SJSA1 (cell line): ENCODE data around the gene BSN. TPM values are rescaled to one million over a fixed set of nuclear protein-coding genes. Genes with fewer than 3 reads are reported as not detected.
A peak's percentile ranks its signal among the peaks of the same experiment; 100 is the strongest.
"Not testable (repeated sequence)": the region's sequence is repeated elsewhere in the genome, so short reads cannot be mapped to it uniquely, and the experiment has no call there.

Source experiments
- DNase-seq, 2 experiments: peaks; one replicate each; pipeline ENCODE4 v3.0.0-alpha.2; 2015 to 2020; ENCODE audit warnings: low spot score in 2 of 2, low read depth in 1 of 2
- H3K27ac ChIP-seq: fragments of 250-450 bp; sonication (Bioruptor Pico); 2 replicates; pipeline ENCODE4 v1.5.1; 2020; ENCODE audit warnings: mild to moderate bottlenecking, moderate library complexity
- H3K27me3 ChIP-seq: fragments of 250-450 bp; sonication (Bioruptor Pico); replicated peaks from 2 replicates; pipeline ENCODE4 v1.5.1; 2020; ENCODE audit warnings: mild to moderate bottlenecking, moderate library complexity
- H3K36me3 ChIP-seq: fragments of 250-450 bp; sonication (Bioruptor Pico); 2 replicates; pipeline ENCODE4 v1.5.1; 2020; ENCODE audit warnings: mild to moderate bottlenecking
- H3K4me1 ChIP-seq: fragments of 250-450 bp; sonication (Bioruptor Pico); replicated peaks from 2 replicates; pipeline ENCODE4 v1.6.1; 2021; ENCODE audit warnings: mild to moderate bottlenecking
- H3K4me3 ChIP-seq: fragments of 250-450 bp; sonication (Bioruptor Pico); 2 replicates; pipeline ENCODE4 v1.5.1; 2020; ENCODE audit warnings: mild to moderate bottlenecking
- H3K9me3 ChIP-seq: fragments of 250-450 bp; sonication (Bioruptor Pico); replicated peaks from 2 replicates; pipeline ENCODE4 v1.5.1; 2020; ENCODE audit warnings: mild to moderate bottlenecking
- total RNA-seq: library from RNA; depleted of rRNA; stranded (reverse); fragments of >200 nt; shearing (Covaris generic); gene quantifications from 2 replicates; pipeline ENCODE4 v1.2.3, GENCODE V29; 2014

BSN gene
- total RNA-seq, 1 experiment from 2014 or later = 0.05 TPM

DNA sequence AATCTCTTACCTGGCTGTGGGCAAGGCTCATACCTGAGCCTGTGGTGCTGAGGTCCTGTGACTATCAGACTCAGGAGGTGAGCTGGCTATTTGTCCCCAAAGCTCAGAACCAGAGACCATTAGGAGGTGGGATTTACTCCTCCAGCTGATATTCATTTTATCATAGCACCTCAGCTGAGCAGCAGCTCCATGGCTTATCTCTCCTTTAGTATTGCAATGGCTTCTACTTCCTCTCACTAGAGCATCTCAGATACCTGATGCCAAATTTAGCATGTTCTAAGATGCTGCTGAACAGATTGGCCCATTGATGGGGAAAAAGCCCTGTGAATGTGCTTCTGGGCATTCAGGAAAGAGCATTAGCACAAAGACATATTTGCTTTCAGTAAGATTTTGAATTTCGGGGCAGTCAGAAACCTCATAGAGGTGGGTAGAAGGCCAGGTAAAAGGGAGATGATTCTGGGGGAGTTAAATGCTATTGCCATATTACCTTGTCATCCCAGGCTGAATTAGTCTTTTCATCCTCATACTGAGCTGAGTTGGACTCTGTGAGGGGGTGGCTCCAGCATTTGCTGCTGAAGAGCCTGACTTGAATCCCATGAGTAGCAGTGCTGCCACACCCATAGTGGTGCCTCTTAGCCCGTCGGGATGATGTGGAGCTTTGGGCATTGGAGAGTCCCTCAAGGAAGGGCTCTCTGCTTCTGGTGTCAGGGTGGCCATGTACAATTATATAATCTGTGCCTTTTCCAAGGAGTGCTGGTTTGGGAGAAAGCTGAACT lies 2.4 kb downstream of the BSN start:
- Histone ChIP-seq H3K4me3 (no peak overlapping the region), H3K27ac (no peak overlapping the region), H3K36me3 (no peaks in the 10 kb centered on the region), H3K9me3 (peaks cover 5% of the 10 kb centered on the region), H3K4me1 (peaks cover 19% of the 10 kb centered on the region), H3K27me3 (peaks cover 14% of the 10 kb centered on the region)
- DNase-seq = no peak

DNA sequence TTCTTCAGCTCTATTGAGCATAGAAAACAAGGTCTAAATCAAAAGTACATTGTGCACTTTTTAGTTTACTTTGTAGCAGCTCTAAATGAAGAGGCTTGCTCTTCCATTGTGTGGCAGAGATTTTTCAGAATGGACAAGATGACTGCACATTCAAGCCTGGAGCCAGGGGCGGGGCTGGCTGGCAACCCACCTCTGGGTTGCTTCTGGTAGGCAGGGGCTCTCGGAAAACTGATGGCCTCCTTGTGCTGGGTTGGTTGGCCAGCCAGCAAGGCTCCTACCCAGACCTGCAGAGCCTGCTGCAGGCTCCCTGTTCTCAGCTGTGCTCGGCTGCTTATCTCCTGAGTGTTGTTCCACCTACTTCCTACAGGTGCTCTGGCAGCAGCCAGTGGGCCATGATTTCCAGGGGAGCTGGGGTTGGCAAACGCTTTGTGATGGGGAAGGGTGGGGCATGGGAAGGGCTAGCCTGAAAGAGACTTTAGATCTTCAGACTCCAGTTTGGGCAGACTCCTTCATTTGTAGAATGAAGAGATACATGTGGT lies 8.8 kb downstream of the BSN start:
- no peak for DNase-seq
- no peak overlapping the region for H3K27ac ChIP-seq
- no peak overlapping the region for H3K4me3 ChIP-seq
- H3K36me3 ChIP-seq = no peaks in the 10 kb centered on the region
- no peaks in the 10 kb centered on the region for H3K27me3 ChIP-seq
- no peaks in the 10 kb centered on the region for H3K9me3 ChIP-seq
- no peaks in the 10 kb centered on the region for H3K4me1 ChIP-seq

DNA sequence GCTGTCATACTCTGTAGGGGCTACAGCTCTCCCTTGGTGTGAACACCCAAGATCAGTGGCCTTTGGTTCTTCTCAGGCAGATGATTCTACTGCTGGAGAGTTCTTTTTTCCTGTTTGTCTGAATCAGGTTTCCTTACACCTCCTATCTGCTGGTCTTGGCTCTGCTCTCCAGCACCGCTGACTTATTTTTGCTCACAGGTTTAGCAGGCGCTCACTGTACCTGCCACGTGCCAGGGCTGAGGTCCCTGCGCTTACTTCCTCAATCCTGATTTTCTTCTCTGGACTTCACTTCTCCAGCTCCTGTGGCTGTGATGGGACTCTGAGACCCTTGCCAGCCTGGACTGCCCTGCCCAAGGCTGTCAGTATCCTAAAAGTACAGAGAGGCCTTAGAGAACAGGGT lies 9.5 kb downstream of the BSN start:
- Histone ChIP-seq H3K4me1 (no peaks in the 10 kb centered on the region), H3K27me3 (no peaks in the 10 kb centered on the region), H3K36me3 (no peaks in the 10 kb centered on the region), H3K9me3 (no peaks in the 10 kb centered on the region), H3K27ac (no peak overlapping the region), H3K4me3 (no peak overlapping the region)
- DNase-seq = no peak

DNA sequence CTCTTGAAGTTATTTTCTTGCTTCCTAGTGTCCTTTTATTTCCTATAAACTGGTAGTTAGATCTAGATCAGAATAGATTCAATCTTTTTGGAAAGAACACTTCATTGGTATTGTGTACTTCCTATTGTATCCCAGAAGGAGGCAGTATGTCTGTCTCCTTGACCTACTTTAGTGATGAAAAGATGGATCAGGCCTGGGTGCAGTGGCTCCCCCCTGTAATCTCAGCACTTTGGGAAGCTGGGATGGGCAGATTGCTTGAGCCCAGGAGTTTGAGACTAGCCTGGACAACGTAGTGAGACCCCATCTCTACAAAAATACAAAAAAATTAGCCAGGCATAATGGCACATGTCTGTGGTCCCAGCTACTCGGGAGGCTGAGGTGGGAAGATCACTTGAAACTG lies 12.0 kb downstream of the BSN start:
- Histone ChIP-seq H3K4me1 (no peaks in the 10 kb centered on the region), H3K9me3 (no peaks in the 10 kb centered on the region), H3K4me3 (no peak overlapping the region), H3K27me3 (no peaks in the 10 kb centered on the region), H3K27ac (no peak overlapping the region), H3K36me3 (no peaks in the 10 kb centered on the region)
- no peak for DNase-seq

DNA sequence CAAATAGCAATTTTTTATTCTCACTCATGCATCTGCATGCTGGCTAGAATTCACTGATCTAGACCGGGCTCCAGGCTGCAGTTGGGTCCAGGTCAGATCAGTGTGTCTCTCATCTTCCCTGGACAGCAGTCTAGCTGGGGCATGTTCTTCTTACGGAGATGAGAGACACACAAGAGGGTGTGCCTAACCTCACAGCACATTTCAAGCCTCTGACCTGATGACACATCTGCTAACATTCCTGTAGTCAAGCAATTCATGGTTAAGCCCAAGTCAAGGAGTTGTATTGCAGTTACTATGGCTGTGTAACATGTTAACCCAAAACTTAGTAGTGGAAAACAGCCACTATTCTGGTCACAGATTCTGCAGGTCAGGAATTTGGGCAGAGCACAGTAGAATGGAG lies 13.1 kb downstream of the BSN start:
- Histone ChIP-seq H3K27me3 (no peaks in the 10 kb centered on the region), H3K4me3 (no peak overlapping the region), H3K4me1 (no peaks in the 10 kb centered on the region), H3K36me3 (no peaks in the 10 kb centered on the region), H3K9me3 (no peaks in the 10 kb centered on the region), H3K27ac (no peak overlapping the region)
- no peak for DNase-seq

DNA sequence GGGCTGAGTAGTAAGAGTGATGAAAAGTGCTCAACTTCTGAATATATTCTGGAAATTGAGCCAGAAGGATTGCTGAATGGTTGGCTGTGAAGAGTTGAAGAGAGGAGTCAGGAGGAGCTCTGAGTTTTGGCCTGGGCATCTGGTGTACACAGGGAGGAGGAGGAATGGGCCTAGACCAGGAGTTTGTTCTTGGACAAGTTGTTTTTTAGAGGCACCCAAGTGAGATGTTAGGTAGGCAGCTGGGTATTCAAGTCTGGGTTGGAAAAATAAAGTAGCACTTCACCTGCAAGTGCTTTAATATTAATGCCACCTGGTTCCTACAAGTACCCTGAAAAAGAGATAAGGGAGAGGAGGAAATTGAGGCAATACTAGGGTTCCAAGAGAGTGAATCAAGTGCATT lies 14.7 kb downstream of the BSN start:
- Histone ChIP-seq H3K36me3 (no peaks in the 10 kb centered on the region), H3K9me3 (no peaks in the 10 kb centered on the region), H3K4me1 (no peaks in the 10 kb centered on the region), H3K27me3 (no peaks in the 10 kb centered on the region), H3K4me3 (no peak overlapping the region), H3K27ac (no peak overlapping the region)
- DNase-seq = no peak

DNA sequence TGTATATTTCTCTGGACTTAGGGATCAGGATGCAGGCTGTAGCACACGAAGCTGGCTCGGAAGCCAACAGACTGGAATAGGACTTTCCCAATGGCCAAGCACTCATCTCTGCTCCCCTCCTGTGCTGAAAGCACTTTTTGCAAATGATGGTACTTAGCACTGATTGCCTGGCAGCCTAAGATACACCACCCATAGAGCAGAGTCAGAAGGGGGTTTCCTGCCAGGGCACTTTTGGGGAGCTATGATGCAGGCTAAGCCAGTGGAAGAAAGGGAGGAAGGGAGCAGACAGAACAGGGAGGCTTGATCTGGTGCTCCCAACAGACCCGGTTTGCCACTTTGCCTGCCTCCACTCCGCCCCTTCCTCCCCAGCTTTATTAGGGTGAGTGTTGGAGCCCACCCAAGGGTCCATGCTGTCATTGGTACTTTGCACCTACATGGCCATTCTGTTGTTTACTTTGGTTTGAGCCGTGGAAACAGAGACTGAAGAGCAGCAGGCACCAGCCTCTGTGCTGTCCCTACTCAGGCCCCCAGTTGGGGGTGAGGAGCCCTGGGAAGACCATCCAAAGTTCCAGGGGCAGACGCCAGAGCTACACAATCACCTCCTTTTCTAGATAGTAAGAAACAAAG lies 15.9 kb downstream of the BSN start:
- Histone ChIP-seq H3K36me3 (no peaks in the 10 kb centered on the region), H3K9me3 (no peaks in the 10 kb centered on the region), H3K27ac (no peak overlapping the region), H3K4me3 (no peak overlapping the region), H3K4me1 (no peaks in the 10 kb centered on the region), H3K27me3 (no peaks in the 10 kb centered on the region)
- DNase-seq = no peak

DNA sequence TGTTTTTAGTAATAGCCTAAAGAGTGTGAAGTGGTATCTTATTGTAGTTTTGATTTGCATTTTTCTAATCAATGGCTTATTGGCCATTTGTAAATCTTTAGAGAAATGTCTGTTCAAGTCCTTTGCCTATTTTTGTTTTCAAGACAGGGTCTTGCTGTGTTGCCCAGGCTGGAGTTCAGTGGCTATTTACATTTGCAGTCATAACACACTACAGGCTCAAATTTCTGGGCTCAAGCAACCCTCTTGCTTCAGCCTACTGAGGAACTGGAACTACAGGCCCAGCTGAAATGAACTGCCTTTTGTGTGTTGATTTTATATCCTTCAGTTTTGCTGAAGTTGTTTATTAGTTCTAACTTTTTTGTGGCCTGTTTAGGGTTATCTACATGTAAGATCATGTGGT lies 27.9 kb downstream of the BSN start:
- H3K27ac ChIP-seq = no peak overlapping the region
- H3K27me3 ChIP-seq = no peaks in the 10 kb centered on the region
- no peaks in the 10 kb centered on the region for H3K9me3 ChIP-seq
- H3K4me3 ChIP-seq = no peak overlapping the region
- no peaks in the 10 kb centered on the region for H3K4me1 ChIP-seq
- no peaks in the 10 kb centered on the region for H3K36me3 ChIP-seq
- no peak for DNase-seq

DNA sequence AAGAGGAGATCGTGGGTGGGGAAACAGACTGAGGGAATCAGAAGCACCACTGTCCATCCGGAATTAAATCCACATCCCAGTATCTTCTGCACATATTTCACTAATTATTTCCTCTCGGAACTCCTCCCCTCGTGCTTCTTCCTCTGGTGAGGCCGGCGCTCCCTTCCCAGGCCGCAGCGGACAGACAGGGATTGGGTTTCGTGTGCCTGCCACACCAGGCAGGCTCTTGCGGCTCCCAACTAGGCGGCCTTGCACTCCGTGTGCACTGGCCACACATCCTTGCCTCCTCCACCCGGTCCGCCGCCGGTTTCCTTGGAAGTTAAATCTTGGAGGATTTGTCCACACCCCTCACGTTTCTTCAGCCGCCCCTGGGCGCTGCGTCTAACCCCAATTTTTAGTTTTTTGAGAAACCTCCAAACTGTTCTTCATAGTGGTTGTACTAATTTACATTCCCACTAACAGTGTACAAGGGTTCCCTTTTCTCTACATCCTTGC lies 31.0 kb downstream of the BSN start:
- H3K4me3 ChIP-seq, H3K36me3 ChIP-seq, H3K27me3 ChIP-seq, H3K27ac ChIP-seq, H3K9me3 ChIP-seq, DNase-seq, H3K4me1 ChIP-seq: not testable (repeated sequence)

DNA sequence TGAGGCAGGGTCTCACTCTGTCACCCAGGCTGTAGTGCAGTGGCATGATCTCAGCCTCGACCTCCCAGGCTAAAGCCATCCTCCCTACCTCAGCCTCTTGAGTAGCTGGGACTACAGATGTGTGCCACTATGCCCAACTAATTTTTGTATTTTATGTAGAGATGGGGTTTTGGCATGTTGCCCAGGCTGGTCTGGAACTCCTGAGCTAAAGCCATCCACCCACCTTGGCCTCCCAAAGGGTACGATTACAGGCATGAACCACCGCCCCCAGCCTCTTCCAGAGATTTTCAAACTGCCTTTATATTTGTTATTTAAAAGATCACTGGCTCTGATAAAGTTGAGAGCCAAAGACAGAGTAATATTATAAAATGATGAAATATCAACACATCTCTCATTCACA lies 37.3 kb downstream of the BSN start:
- Histone ChIP-seq H3K4me1 (no peaks in the 10 kb centered on the region), H3K27ac (no peak overlapping the region), H3K27me3 (no peaks in the 10 kb centered on the region), H3K9me3 (no peaks in the 10 kb centered on the region), H3K36me3 (no peaks in the 10 kb centered on the region), H3K4me3 (no peak overlapping the region)
- peak in 1 of 2 experiments; percentile 8 for DNase-seq

DNA sequence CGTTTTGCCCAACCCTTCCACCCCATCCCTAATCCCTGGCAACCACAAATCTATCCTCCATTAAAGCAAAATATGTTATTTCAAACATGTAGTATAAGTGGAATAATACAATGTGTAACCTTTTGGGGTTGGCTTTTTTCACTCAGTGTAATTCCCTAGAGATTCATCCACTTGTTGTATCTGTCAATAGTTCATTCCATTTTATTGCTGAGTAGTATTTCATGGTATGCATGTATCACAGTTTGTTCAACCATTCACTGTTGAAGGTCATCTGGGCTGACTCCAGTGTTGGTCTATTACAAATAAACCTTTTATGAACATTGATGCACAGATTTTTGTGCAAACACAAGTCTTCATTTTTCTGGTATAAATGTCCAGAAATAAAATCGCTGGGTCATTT lies 38.8 kb downstream of the BSN start:
- Histone ChIP-seq H3K36me3 (no peaks in the 10 kb centered on the region), H3K27me3 (no peaks in the 10 kb centered on the region), H3K27ac (no peak overlapping the region), H3K9me3 (no peaks in the 10 kb centered on the region), H3K4me1 (no peaks in the 10 kb centered on the region), H3K4me3 (no peak overlapping the region)
- DNase-seq = no peak

DNA sequence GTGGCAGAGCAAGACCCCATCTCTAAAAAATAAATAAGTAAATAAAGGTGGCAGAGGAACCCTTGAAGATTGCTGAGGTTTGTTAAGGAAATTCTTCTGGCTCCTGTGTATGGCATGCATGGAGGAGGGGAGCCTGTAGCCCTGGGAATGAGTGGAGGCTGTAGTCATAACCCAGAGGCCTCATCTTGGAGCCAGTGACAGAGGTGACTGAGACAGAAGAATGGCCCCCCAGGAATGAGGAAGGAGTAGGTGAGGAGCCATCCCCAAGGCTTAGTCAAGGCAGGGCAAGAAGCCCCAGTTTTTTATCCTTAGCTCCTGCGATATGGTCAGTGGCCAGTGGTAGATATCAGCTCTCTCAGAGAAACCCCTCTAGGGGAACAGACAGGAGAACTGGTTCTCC lies 46.5 kb downstream of the BSN start:
- Histone ChIP-seq H3K36me3 (no peaks in the 10 kb centered on the region), H3K4me1 (no peaks in the 10 kb centered on the region), H3K9me3 (no peaks in the 10 kb centered on the region), H3K27me3 (no peaks in the 10 kb centered on the region), H3K4me3 (no peak overlapping the region), H3K27ac (no peak overlapping the region)
- DNase-seq = no peak

DNA sequence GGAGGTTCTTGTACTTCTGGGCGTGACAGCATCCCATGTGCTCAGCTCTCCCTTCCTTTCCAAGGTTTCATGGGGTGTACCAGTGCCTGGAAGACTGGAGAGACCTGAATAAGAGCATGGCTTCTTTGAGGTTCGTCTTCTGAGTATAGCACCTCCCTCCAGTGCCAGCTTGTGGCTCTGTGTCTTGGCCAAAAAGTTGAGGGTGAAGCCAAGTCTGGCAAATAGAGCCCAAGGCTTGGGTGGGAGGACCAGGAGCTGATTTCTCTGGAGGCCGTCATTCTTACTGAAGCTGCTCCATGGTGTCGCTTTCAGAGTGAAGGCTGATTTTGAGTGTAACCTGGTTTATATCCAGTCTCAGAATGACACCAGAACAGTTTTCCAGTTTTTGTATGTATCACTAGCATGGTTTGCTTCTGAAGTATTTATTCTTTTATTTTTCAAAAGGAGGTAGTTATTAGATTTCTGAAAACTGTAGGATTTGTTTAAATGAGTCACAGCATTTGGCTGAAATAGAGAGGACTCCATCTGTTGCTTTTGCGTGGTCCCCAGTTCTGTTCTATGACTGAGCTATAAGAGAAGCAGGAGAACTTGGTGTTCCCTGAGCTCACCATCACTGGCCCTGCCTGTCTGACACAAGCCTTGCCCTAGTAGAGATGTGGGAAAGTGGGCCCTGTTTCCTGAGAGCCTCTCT lies 47.2 kb downstream of the BSN start:
- Histone ChIP-seq H3K27me3 (no peaks in the 10 kb centered on the region), H3K9me3 (no peaks in the 10 kb centered on the region), H3K4me1 (no peaks in the 10 kb centered on the region), H3K27ac (no peak overlapping the region), H3K4me3 (no peak overlapping the region), H3K36me3 (no peaks in the 10 kb centered on the region)
- DNase-seq = peak in 1 of 2 experiments; percentile 8

DNA sequence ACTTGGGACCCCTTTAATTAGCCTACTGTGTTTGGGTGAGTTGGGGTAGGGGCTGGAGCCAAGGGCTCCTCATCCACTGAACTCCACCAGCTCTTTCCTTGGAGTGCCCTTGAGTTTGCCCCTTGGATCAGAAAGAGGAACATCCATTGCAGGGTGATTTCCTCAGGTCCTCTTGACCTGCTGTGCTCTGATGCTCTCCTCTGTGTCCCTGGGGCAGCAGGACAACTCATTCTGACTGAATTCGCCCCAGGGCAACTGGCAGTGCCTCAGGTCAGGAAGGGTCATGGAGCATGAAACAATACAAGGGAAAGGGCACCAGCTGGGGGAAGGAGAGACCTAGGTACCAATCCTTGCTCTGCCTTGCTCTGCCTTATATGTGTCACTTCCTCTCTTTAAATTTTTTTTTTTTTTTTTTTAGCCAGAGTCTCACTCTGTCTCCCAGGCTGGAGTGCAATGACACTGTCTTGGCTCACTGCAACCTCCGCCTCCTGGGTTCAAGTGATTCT lies 47.8 kb downstream of the BSN start:
- Histone ChIP-seq H3K4me3 (no peak overlapping the region), H3K27ac (no peak overlapping the region), H3K27me3 (no peaks in the 10 kb centered on the region), H3K4me1 (no peaks in the 10 kb centered on the region), H3K36me3 (no peaks in the 10 kb centered on the region), H3K9me3 (no peaks in the 10 kb centered on the region)
- peak in 1 of 2 experiments; percentile 13 for DNase-seq
